Spleen (tissue), 7 donors: ENCODE results near the gene LIN28A.

ENCODE experiments used
- POLR2A ChIP-seq, 3 donors: fragments of 450-650 bp; IDR thresholded peaks; one replicate each; pipeline ENCODE4 v1.5.1; 2017; ENCODE audit warnings: antibody characterized with exemption in 3 of 3, mild to moderate bottlenecking in 1 of 3
- POLR2AphosphoS5 ChIP-seq, 3 donors: sonication (generic); formaldehyde crosslinking; IDR thresholded peaks; one replicate each; pipeline ENCODE4 v1.5.1; 2017; ENCODE audit warnings: antibody characterized with exemption in 3 of 3
- TF ChIP-seq, protein P1 (sequence below), 11 experiments: fragments of 200-600 bp in 7 of 11; fragments of 450-650 bp in 4 of 11; sonication (generic) in 4 of 11; IDR thresholded peaks in 8 of 11; conservative IDR thresholded peaks in 3 of 11; 1 replicate in 7 of 11; 2 replicates in 4 of 11; pipeline versions ENCODE4 v1.4.0 to v1.8.0; 2016 to 2021; ENCODE audit warnings: antibody characterized with exemption in 11 of 11, inconsistent platforms in 4 of 11, mild to moderate bottlenecking in 1 of 11
- donor health status: DM: no; HTN: no; CAD: no; lungs with moderate emphysema.
- donor health status: DM: no; HTN: no; CAD: no.
- donor health status: DM: no; HTN: no; CAD: no.

GRCh38 chr1:26469558-26469957 is 58.9 kb downstream of the LIN28A start:
- TF ChIP-seq, protein P1, sequence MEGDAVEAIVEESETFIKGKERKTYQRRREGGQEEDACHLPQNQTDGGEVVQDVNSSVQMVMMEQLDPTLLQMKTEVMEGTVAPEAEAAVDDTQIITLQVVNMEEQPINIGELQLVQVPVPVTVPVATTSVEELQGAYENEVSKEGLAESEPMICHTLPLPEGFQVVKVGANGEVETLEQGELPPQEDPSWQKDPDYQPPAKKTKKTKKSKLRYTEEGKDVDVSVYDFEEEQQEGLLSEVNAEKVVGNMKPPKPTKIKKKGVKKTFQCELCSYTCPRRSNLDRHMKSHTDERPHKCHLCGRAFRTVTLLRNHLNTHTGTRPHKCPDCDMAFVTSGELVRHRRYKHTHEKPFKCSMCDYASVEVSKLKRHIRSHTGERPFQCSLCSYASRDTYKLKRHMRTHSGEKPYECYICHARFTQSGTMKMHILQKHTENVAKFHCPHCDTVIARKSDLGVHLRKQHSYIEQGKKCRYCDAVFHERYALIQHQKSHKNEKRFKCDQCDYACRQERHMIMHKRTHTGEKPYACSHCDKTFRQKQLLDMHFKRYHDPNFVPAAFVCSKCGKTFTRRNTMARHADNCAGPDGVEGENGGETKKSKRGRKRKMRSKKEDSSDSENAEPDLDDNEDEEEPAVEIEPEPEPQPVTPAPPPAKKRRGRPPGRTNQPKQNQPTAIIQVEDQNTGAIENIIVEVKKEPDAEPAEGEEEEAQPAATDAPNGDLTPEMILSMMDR (IDR thresholded peaks at IDR 0.05 in 8 of 11, conservative IDR thresholded peaks at IDR 0.05 in 3 of 11) = no peak
- TF ChIP-seq POLR2A (IDR thresholded peaks at IDR 0.05) (no peak), POLR2AphosphoS5 (IDR thresholded peaks at IDR 0.05) (peak in 1 of 3 donors; percentile 6)
